HCT116 (cell line): ENCODE results near the gene DHRS12. TPM values are rescaled to one million over a fixed set of nuclear protein-coding genes. Genes with fewer than 3 reads are reported as not detected.

ENCODE experiments used
- ATAC-seq: fragments of 200-7000 bp; cut with Tn5 transposase; 2 replicates; pipeline ENCODE4 v1.9.1; 2020; ENCODE audit warnings: mild to moderate bottlenecking, moderate library complexity
- BruUV-seq: library from RNA; stranded (reverse); fragments of 400-500 nt; replicated peaks from 2 replicates; lab custom pipeline; 2021; lab: Mats Ljungman, UMichigan
- CTCF ChIA-PET: fragments of 300-600 bp; sonication (Branson Sonifier 250); formaldehyde crosslinking; loops from one replicate; lab custom pipeline; 2021; ENCODE audit warnings: antibody characterized with exemption; lab: Charles Lee
- POLR2A ChIA-PET: fragments of 300-600, 350-600 bp; sonication (Branson Sonifier 250); formaldehyde crosslinking; loops from one replicate; lab custom pipeline; 2021; ENCODE audit warnings: antibody characterized with exemption; lab: Charles Lee
- RAD21 ChIA-PET, 2 experiments: fragments of 300-600 bp; sonication (Branson Sonifier 250); formaldehyde crosslinking; loops; one replicate each; lab custom pipeline; 2023; ENCODE audit warnings: low total read pairs in 2 of 2; ENCODE audit not compliant: uncharacterized antibody in 2 of 2, unreplicated experiment in 2 of 2, low non-redundant PET in 1 of 2; lab: Charles Lee
- DNase-seq: peaks from one replicate; pipeline ENCODE4 v3.0.0-alpha.2; 2010; ENCODE audit warnings: low read depth, low spot score
- H2AFZ ChIP-seq: fragments of 200-600 bp; shearing (Covaris generic), sonication (generic); 2 replicates; pipeline ENCODE4 v1.6.1; 2017; ENCODE audit warnings: low read depth, mixed run types, mixed read lengths, antibody characterized with exemption, low read length; ENCODE audit not compliant: poor library complexity, severe bottlenecking
- H3K27ac ChIP-seq: 2 replicates; pipeline ENCODE4 v1.5.1; 2012; ENCODE audit warnings: low read depth, low read length
- H3K27me3 ChIP-seq: fragments of 200-600 bp; sonication (generic); 2 replicates; pipeline ENCODE4 v1.6.1; 2016; ENCODE audit warnings: mixed run types, low read length, mixed read lengths; ENCODE audit not compliant: insufficient read depth
- H3K36me3 ChIP-seq, 2 experiments: fragments of 200-500 bp in 1 of 2; fragments of 200-600 bp in 1 of 2; sonication (Bioruptor generic) in 1 of 2; sonication (generic) in 1 of 2; 2 replicates each; pipeline versions ENCODE4 v1.5.1 to v1.6.1; 2014 to 2016; ENCODE audit warnings: low read length in 2 of 2, inconsistent platforms in 1 of 2, mixed read lengths in 1 of 2, mixed run types in 1 of 2; ENCODE audit not compliant: insufficient read depth in 2 of 2, control insufficient read depth in 1 of 2
- H3K4me1 ChIP-seq, 2 experiments: fragments of 200-600 bp in 1 of 2; sonication (generic) in 1 of 2; 2 replicates each; pipeline versions ENCODE4 v1.5.1 to v1.6.1; 2012 to 2017; ENCODE audit warnings: low read length in 2 of 2, inconsistent platforms in 1 of 2, mild to moderate bottlenecking in 1 of 2, mixed read lengths in 1 of 2, mixed run types in 1 of 2, moderate library complexity in 1 of 2; ENCODE audit not compliant: insufficient read depth in 2 of 2, control insufficient read depth in 1 of 2
- H3K4me2 ChIP-seq: fragments of 200-600 bp; sonication (generic); 2 replicates; pipeline ENCODE4 v1.6.1; 2017; ENCODE audit warnings: mixed run types, low read length, mixed read lengths
- H3K4me3 ChIP-seq, 2 experiments: fragments of 200-600 bp in 1 of 2; sonication (generic) in 1 of 2; replicated peaks in 1 of 2; 2 replicates each; pipeline ENCODE4 v1.5.1; 2011 to 2016; ENCODE audit warnings: low read length in 2 of 2, control low read depth in 1 of 2, low read depth in 1 of 2, mild to moderate bottlenecking in 1 of 2, mixed read lengths in 1 of 2, mixed run types in 1 of 2
- H3K79me2 ChIP-seq: fragments of 200-600 bp; sonication (generic); 2 replicates; pipeline ENCODE4 v1.6.1; 2017; ENCODE audit warnings: mild to moderate bottlenecking, mixed run types, low read length, moderate library complexity, mixed read lengths; ENCODE audit not compliant: insufficient read depth
- H3K9ac ChIP-seq: fragments of 200-600 bp; sonication (generic); 2 replicates; pipeline ENCODE4 v1.6.1; 2016; ENCODE audit warnings: low read length, mixed read lengths
- H3K9me2 ChIP-seq: fragments of 200-600 bp; sonication (generic), shearing (Covaris generic); 2 replicates; pipeline ENCODE4 v1.6.1; 2017; ENCODE audit warnings: mixed run types, mild to moderate bottlenecking, moderate library complexity; ENCODE audit not compliant: insufficient read depth
- H3K9me3 ChIP-seq, 2 experiments: fragments of 200-500 bp in 1 of 2; fragments of 200-600 bp in 1 of 2; sonication (Bioruptor generic) in 1 of 2; sonication (generic) in 1 of 2; 2 replicates each; pipeline ENCODE4 v1.6.1; 2014 to 2017; ENCODE audit warnings: low read length in 2 of 2, mixed read lengths in 2 of 2, inconsistent platforms in 1 of 2, low read depth in 1 of 2, mild to moderate bottlenecking in 1 of 2, mixed run types in 1 of 2, moderate library complexity in 1 of 2; ENCODE audit not compliant: control insufficient read depth in 1 of 2, insufficient read depth in 1 of 2
- H4K20me1 ChIP-seq: fragments of 200-600 bp; sonication (generic), shearing (Covaris generic); 2 replicates; pipeline ENCODE4 v1.6.1; 2017; ENCODE audit warnings: mixed run types, mild to moderate bottlenecking, moderate library complexity; ENCODE audit not compliant: insufficient read depth
- EGR1 ChIP-seq: IDR thresholded peaks from 2 replicates; pipeline ENCODE4 v1.6.1; 2012; ENCODE audit warnings: low read depth
- EZH2phosphoT487 ChIP-seq: fragments of 200-600 bp; IDR thresholded peaks from 2 replicates; pipeline ENCODE4 v1.6.1; 2018; ENCODE audit warnings: antibody characterized with exemption, borderline replicate concordance
- POLR2AphosphoS5 ChIP-seq: IDR thresholded peaks from 2 replicates; pipeline ENCODE4 v1.6.1; 2011; ENCODE audit warnings: mild to moderate bottlenecking, low read depth, low read length, moderate library complexity
- SIN3A ChIP-seq: IDR thresholded peaks from 2 replicates; pipeline ENCODE4 v1.6.1; 2012; ENCODE audit warnings: low read depth
- SRF ChIP-seq: IDR thresholded peaks from 2 replicates; pipeline ENCODE4 v1.6.1; 2012; ENCODE audit warnings: low read depth
- TCF7L2 ChIP-seq: IDR thresholded peaks from 2 replicates; pipeline ENCODE4 v1.7.0; 2011; ENCODE audit warnings: borderline replicate concordance, inconsistent platforms; ENCODE audit not compliant: insufficient read depth, insufficient read length; ENCODE audit errors: extremely low read depth
- YY1 ChIP-seq: IDR thresholded peaks from 2 replicates; pipeline ENCODE4 v1.6.1; 2011; ENCODE audit warnings: low read length, low read depth, moderate library complexity, mild to moderate bottlenecking; ENCODE audit not compliant: insufficient replicate concordance; ENCODE audit errors: extremely low read depth
- ZNF274 ChIP-seq: fragments of 200-500 bp; sonication (Bioruptor generic); IDR thresholded peaks from 2 replicates; pipeline ENCODE4 v1.6.1; 2014; ENCODE audit warnings: mild to moderate bottlenecking, low read depth, low read length, inconsistent platforms
- intact Hi-C: fragments of 100-400 bp; cut with micrococcal nuclease; formaldehyde crosslinking; loops from 2 replicates; pipeline ENCODE4 v1.10.0; 2022
- total RNA-seq: library from RNA; stranded (reverse); gene quantifications from one replicate; pipeline ENCODE4 v1.2.1, GENCODE V29; 2021; ENCODE audit not compliant: unreplicated experiment
- TF ChIP-seq, protein P1 (sequence below): IDR thresholded peaks from 2 replicates; pipeline ENCODE4 v1.6.1; 2012
- TF ChIP-seq, protein P2 (sequence below): IDR thresholded peaks from 2 replicates; pipeline ENCODE4 v1.6.1; 2011; ENCODE audit warnings: mild to moderate bottlenecking, low read length, moderate library complexity; ENCODE audit not compliant: insufficient replicate concordance; ENCODE audit errors: extremely low read depth
- TF ChIP-seq, protein P3 (sequence below): IDR thresholded peaks from 2 replicates; pipeline ENCODE4 v1.6.1; 2012

Gene DHRS12
- total RNA-seq, 1 experiment from 2014 or later: 3.9 TPM

DNA sequence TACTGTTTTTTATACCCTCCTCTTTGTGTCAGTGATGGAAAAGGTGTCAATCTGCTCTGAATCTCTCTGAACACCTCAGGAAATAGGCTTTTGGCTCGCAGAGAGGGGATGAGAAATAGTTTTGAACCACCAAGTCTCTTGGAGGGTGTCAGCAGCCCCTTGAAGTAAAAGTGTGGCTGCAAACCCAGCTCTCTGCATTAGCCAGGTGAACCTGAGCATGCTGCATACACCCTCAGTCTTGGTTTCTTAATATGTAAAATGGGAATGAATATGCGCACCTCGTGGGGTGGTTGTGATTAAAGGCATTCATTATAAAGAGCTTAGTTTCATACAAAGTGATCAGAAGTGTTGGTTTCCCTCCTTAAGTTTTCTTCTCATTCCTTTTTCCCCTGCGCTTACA, 1.4 kb upstream of the DHRS12 start:
- Histone ChIP-seq H2AFZ (no peak overlapping the region), H3K4me1 (peaks cover 22 to 34% of the 10 kb centered on the region in 2 experiments), H3K9ac (peak overlapping the region; percentile 78; the same call in 1 of the 2 replicates), H3K27ac (no peak overlapping the region), H3K27me3 (no peaks in the 10 kb centered on the region), H3K4me2 (peak overlapping the region; percentile 95; the same call in 1 of the 2 replicates), H4K20me1 (no peaks in the 10 kb centered on the region), H3K79me2 (no peaks in the 10 kb centered on the region), H3K9me3 (no peaks in the 10 kb centered on the region), H3K36me3 (no peaks in the 10 kb centered on the region), H3K4me3 (no peak overlapping the region), H3K9me2 (no peaks in the 10 kb centered on the region)
- ChIA-PET RAD21 (no interaction called here), CTCF (no interaction called here), POLR2A (interaction anchor here (1.1 kb wide), 1 partner anchor 15 kb away, joined by 3 read pairs; no protein-coding TSS in a partner anchor)
- no peak for ATAC-seq
- no peak for DNase-seq
- TF ChIP-seq, protein P1, sequence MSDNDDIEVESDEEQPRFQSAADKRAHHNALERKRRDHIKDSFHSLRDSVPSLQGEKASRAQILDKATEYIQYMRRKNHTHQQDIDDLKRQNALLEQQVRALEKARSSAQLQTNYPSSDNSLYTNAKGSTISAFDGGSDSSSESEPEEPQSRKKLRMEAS: no peak
- no TSS peak for BruUV-seq
- intact Hi-C loops: no loop called here

DNA sequence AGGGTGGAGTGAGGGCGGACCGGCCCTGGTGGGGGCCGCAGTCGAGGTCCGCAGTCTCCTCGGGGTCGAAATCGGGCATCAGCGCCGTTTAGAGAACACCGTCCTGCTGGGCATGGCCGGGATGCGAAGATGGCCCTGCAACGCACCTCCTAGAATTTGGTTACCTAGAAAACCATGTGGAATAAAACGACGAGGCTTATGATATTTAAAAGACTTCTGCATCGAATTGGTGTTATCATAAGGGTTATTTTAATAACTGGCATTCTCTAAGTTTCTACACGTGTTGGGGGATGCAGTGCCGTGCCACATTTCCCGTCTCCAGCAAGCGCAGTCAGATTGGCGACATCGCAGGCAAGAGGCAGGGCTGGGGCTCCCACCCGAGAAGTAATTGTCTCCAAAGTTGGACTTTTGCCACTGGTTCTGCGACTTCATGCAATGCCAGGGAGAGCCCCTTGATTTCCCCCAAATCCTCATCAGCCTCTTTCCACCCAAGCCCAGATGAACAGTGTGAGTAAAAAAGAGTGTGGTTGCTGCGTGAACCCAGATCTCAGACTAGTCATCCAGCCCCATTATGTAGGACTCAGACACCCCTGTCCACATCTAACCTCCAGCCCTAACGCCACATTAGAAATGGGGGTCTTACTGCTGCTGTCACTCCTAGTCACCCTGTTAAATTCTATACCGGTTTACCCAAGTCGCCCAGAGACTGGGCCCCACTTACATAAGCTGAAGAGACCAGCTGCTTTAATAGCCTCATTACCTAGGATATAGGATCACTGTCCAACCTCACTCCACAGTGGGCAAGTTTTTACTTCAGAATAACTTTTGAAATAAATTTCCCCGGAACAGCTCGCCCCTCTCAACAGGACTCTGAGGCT, 571 bp upstream of the DHRS12 start:
- intact Hi-C loops: loop anchor here (5.0 kb wide), 1 partner anchor 648 kb away; the partner anchor contains the start of gene VPS36
- Histone ChIP-seq H3K4me1 (peaks cover 22 to 34% of the 10 kb centered on the region in 2 experiments), H3K27me3 (no peaks in the 10 kb centered on the region), H3K4me2 (peak overlapping the region; percentile 95), H3K36me3 (no peaks in the 10 kb centered on the region), H3K9me3 (no peaks in the 10 kb centered on the region), H3K4me3 (peak overlapping the region; percentile 74 to 78), H2AFZ (no peak overlapping the region), H3K27ac (peak overlapping the region; percentile 98), H3K9me2 (no peaks in the 10 kb centered on the region), H4K20me1 (no peaks in the 10 kb centered on the region), H3K9ac (peak overlapping the region; percentile 78), H3K79me2 (no peaks in the 10 kb centered on the region)
- ATAC-seq: no peak
- BruUV-seq: TSS peak; percentile 81
- POLR2A ChIA-PET: interaction anchor here (1.1 kb wide), 1 partner anchor 16 kb away, joined by 3 read pairs; no protein-coding TSS in a partner anchor
- RAD21 ChIA-PET: no interaction called here
- TF ChIP-seq, protein P1: no peak
- TF ChIP-seq, protein P2, sequence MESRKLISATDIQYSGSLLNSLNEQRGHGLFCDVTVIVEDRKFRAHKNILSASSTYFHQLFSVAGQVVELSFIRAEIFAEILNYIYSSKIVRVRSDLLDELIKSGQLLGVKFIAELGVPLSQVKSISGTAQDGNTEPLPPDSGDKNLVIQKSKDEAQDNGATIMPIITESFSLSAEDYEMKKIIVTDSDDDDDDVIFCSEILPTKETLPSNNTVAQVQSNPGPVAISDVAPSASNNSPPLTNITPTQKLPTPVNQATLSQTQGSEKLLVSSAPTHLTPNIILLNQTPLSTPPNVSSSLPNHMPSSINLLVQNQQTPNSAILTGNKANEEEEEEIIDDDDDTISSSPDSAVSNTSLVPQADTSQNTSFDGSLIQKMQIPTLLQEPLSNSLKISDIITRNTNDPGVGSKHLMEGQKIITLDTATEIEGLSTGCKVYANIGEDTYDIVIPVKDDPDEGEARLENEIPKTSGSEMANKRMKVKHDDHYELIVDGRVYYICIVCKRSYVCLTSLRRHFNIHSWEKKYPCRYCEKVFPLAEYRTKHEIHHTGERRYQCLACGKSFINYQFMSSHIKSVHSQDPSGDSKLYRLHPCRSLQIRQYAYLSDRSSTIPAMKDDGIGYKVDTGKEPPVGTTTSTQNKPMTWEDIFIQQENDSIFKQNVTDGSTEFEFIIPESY: no peak
- TF ChIP-seq TCF7L2 (no peak), ZNF274 (no peak), SIN3A (no peak), POLR2AphosphoS5 (no peak), EGR1 (no peak), SRF (no peak), YY1 (no peak), EZH2phosphoT487 (no peak)
- TF ChIP-seq, protein P3, sequence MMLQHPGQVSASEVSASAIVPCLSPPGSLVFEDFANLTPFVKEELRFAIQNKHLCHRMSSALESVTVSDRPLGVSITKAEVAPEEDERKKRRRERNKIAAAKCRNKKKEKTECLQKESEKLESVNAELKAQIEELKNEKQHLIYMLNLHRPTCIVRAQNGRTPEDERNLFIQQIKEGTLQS: no peak
- CTCF ChIA-PET: no interaction called here
- no peak for DNase-seq
